ENCODE results near the gene SLC39A11.

DNA sequence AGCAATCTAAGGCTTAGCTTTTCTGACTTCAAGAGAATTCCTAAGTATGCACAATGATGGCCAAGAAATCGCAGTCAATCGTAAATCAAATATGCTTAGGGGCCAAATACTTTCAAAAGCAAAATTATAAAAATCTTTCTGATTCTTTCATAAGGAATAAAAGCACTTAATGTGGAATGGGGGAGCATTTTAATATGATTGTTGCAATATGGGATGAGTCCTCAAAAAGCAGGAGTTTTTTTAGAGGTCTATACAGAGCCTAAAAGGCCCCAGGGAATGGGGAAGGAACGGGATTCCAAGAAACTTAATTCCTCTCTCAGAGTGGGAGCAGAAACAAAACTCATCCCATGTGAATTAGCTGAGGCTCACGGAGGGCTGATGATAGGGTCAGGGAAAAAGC lies 14.7 kb upstream of the SLC39A11 start:
- TF ChIP-seq, protein P1, sequence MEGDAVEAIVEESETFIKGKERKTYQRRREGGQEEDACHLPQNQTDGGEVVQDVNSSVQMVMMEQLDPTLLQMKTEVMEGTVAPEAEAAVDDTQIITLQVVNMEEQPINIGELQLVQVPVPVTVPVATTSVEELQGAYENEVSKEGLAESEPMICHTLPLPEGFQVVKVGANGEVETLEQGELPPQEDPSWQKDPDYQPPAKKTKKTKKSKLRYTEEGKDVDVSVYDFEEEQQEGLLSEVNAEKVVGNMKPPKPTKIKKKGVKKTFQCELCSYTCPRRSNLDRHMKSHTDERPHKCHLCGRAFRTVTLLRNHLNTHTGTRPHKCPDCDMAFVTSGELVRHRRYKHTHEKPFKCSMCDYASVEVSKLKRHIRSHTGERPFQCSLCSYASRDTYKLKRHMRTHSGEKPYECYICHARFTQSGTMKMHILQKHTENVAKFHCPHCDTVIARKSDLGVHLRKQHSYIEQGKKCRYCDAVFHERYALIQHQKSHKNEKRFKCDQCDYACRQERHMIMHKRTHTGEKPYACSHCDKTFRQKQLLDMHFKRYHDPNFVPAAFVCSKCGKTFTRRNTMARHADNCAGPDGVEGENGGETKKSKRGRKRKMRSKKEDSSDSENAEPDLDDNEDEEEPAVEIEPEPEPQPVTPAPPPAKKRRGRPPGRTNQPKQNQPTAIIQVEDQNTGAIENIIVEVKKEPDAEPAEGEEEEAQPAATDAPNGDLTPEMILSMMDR (conservative IDR thresholded peaks at IDR 0.05; ENCODE audit: low read depth, low read length) = no peak
- no peak for TF ChIP-seq EZH2 (IDR thresholded peaks at IDR 0.05; ENCODE audit: borderline replicate concordance, low read depth, low read length, poor library complexity, severe bottlenecking)
